Smooth muscle cell (in vitro differentiated cells): ENCODE measurements around the gene PJVK. TPM values are rescaled to one million over a fixed set of nuclear protein-coding genes. Genes with fewer than 3 reads are reported as not detected.

ENCODE experiments used
- DNase-seq: peaks from one replicate; lab custom pipeline; 2025; ENCODE audit not compliant: unreplicated experiment; lab: John Stamatoyannopoulos, UW
- H2AFZ ChIP-seq: fragments of 200-600 bp; sonication (generic); 2 replicates; pipeline ENCODE4 v1.6.0; 2016; ENCODE audit warnings: antibody characterized with exemption, low read depth, mild to moderate bottlenecking
- H3F3A ChIP-seq: fragments of 200-600 bp; sonication (generic); 2 replicates; pipeline ENCODE4 v1.6.0; 2017; ENCODE audit warnings: antibody characterized with exemption, low read depth
- H3K27ac ChIP-seq: fragments of 200-600 bp; sonication (generic); 2 replicates; pipeline ENCODE4 v1.5.1; 2016; ENCODE audit warnings: low read depth, mild to moderate bottlenecking
- H3K27me3 ChIP-seq: fragments of 200-600 bp; sonication (generic); 2 replicates; pipeline ENCODE4 v1.6.1; 2016; ENCODE audit warnings: low read depth, mild to moderate bottlenecking
- H3K36me3 ChIP-seq: fragments of 200-600 bp; sonication (generic); 2 replicates; pipeline ENCODE4 v1.5.1; 2016; ENCODE audit warnings: low read depth
- H3K4me1 ChIP-seq: fragments of 200-600 bp; sonication (generic); 2 replicates; pipeline ENCODE4 v1.5.1; 2016; ENCODE audit warnings: low read depth
- H3K4me2 ChIP-seq: fragments of 200-600 bp; sonication (generic); 2 replicates; pipeline ENCODE4 v1.6.0; 2016; ENCODE audit warnings: mild to moderate bottlenecking
- H3K4me3 ChIP-seq: fragments of 200-600 bp; sonication (generic); 2 replicates; pipeline ENCODE4 v1.5.1; 2016; ENCODE audit warnings: mild to moderate bottlenecking
- H3K79me2 ChIP-seq: fragments of 200-600 bp; sonication (generic); 2 replicates; pipeline ENCODE4 v1.6.0; 2016; ENCODE audit warnings: low read depth, mild to moderate bottlenecking
- H3K9ac ChIP-seq: fragments of 200-600 bp; sonication (generic); 2 replicates; pipeline ENCODE4 v1.6.0; 2016; ENCODE audit warnings: low read depth
- H3K9me3 ChIP-seq: fragments of 200-600 bp; sonication (generic); replicated peaks from 2 replicates; pipeline ENCODE4 v1.5.1; 2016; ENCODE audit warnings: low read depth
- H4K20me1 ChIP-seq: fragments of 200-600 bp; sonication (generic); 2 replicates; pipeline ENCODE4 v1.6.0; 2016; ENCODE audit warnings: low read depth
- CTCF ChIP-seq: fragments of 200-600 bp; sonication (generic); IDR thresholded peaks from 2 replicates; pipeline ENCODE4 v1.5.1; 2017; ENCODE audit warnings: borderline replicate concordance, mild to moderate bottlenecking, antibody characterized with exemption; ENCODE audit not compliant: insufficient read depth, poor library complexity, severe bottlenecking
- WGBS: methylation state at CpG from one replicate; pipeline ENCODE4 v1.1.7; 2016; ENCODE audit warnings: low lambda C conversion rate; 5-methylcytosine and 5-hydroxymethylcytosine counted together
- polyA plus RNA-seq: library from polyadenylated mRNA; unstranded; fragments of >200 nt; fragmentation: Nextera tagmentation; extraction: Ambion mirVana; gene quantifications from 2 replicates; pipeline ENCODE4 v1.2.1, GENCODE V29; 2016
- total RNA-seq: library from RNA; depleted of rRNA; stranded (reverse); fragments of >200 nt; gene quantifications from 2 replicates; pipeline ENCODE4 v1.2.3, GENCODE V29; 2014

PJVK gene
- total and polyA plus RNA-seq, 2 experiments from 2014 or later, result 1.9 to 3.3 TPM

GRCh38 chr2:178473931-178474330 lies 22.8 kb downstream of the PJVK start:
- 92% methylated on average over 4 of the region's 4 CpGs for WGBS
- peaks cover 45% of the 10 kb centered on the region for H3K79me2 ChIP-seq
- no peak for DNase-seq
- H3K4me3 ChIP-seq, result no peak overlapping the region
- no peak overlapping the region for H2AFZ ChIP-seq
- H3K9ac ChIP-seq, result no peak overlapping the region
- no peak overlapping the region for H3K4me2 ChIP-seq
- peaks cover 13% of the 10 kb centered on the region for H3K4me1 ChIP-seq
- H3K27me3 ChIP-seq, result no peaks in the 10 kb centered on the region
- no peaks in the 10 kb centered on the region for H3K36me3 ChIP-seq
- peaks cover 11% of the 10 kb centered on the region for H4K20me1 ChIP-seq
- no peaks in the 10 kb centered on the region for H3K9me3 ChIP-seq
- TF ChIP-seq CTCF, result no peak
- H3K27ac ChIP-seq, result no peak overlapping the region
- no peaks in the 10 kb centered on the region for H3F3A ChIP-seq

GRCh38 chr2:178474560-178474959 lies 23.4 kb downstream of the PJVK start:
- Histone ChIP-seq H3K9me3 (no peaks in the 10 kb centered on the region), H3K4me2 (no peak overlapping the region), H3K27me3 (no peaks in the 10 kb centered on the region), H3F3A (peaks cover 2% of the 10 kb centered on the region), H3K79me2 (peaks cover 45% of the 10 kb centered on the region), H2AFZ (no peak overlapping the region), H3K4me1 (peaks cover 13% of the 10 kb centered on the region), H3K36me3 (no peaks in the 10 kb centered on the region), H3K4me3 (no peak overlapping the region), H3K9ac (no peak overlapping the region), H4K20me1 (peaks cover 10% of the 10 kb centered on the region), H3K27ac (no peak overlapping the region)
- TF ChIP-seq CTCF, result no peak
- 94% methylated on average over 5 of the region's 5 CpGs for WGBS
- no peak for DNase-seq

GRCh38 chr2:178476477-178476876 lies 25.3 kb downstream of the PJVK start:
- H3K4me1 ChIP-seq, result peaks cover 22% of the 10 kb centered on the region
- H4K20me1 ChIP-seq, result peaks cover 6% of the 10 kb centered on the region
- H3K79me2 ChIP-seq, result peaks cover 53% of the 10 kb centered on the region
- no peak overlapping the region for H2AFZ ChIP-seq
- no peak overlapping the region for H3K9ac ChIP-seq
- no peaks in the 10 kb centered on the region for H3K36me3 ChIP-seq
- H3F3A ChIP-seq, result peaks cover 5% of the 10 kb centered on the region
- peak overlapping the region; percentile 91 for H3K4me3 ChIP-seq
- no peak overlapping the region for H3K27ac ChIP-seq
- no peak for TF ChIP-seq CTCF
- H3K4me2 ChIP-seq, result peak overlapping the region; percentile 92
- H3K27me3 ChIP-seq, result no peaks in the 10 kb centered on the region
- no peaks in the 10 kb centered on the region for H3K9me3 ChIP-seq
- DNase-seq, result no peak

- TF ChIP-seq CTCF, result no peak
- peaks cover 59% of the 10 kb centered on the region for H3K79me2 ChIP-seq
- H3K27me3 ChIP-seq, result no peaks in the 10 kb centered on the region
- no peak for DNase-seq
- no peaks in the 10 kb centered on the region for H3K9me3 ChIP-seq
- no peaks in the 10 kb centered on the region for H3K36me3 ChIP-seq
- H3K9ac ChIP-seq, result peak overlapping the region; percentile 89
- H3K27ac ChIP-seq, result peak overlapping the region; percentile 94
- peaks cover 5% of the 10 kb centered on the region for H3F3A ChIP-seq
- H3K4me1 ChIP-seq, result peaks cover 32% of the 10 kb centered on the region
- peaks cover 18% of the 10 kb centered on the region for H4K20me1 ChIP-seq
- H2AFZ ChIP-seq, result peak overlapping the region; percentile 95
- WGBS, result 32% methylated on average over 3 of the region's 3 CpGs
- peak overlapping the region; percentile 91 for H3K4me3 ChIP-seq
- peak overlapping the region; percentile 92 for H3K4me2 ChIP-seq
Measured at GRCh38 chr2:178477443-178478129, 26.4 kb downstream of the PJVK start.
